ENCODE measurements around the gene XRN1. TPM values are rescaled to one million over a fixed set of nuclear protein-coding genes. Genes with fewer than 3 reads are reported as not detected.
"Not testable (repeated sequence)": the region's sequence is repeated elsewhere in the genome, so short reads cannot be mapped to it uniquely, and the experiment has no call there.

XRN1 gene
- total RNA-seq, 6 donors from 2014 or later = 34.1 to 60.5 (median 38.4) TPM

- Histone ChIP-seq H3K27ac (peak overlapping the region; percentile 97 to 99 (median 98)), H3K4me3 (peak overlapping the region; percentile 66 to 87 (median 72)), H3K9me3 (no peaks in the 10 kb centered on the region), H3K4me1 (peaks cover 27 to 46% (median 28%) of the 10 kb centered on the region in 4 donors), H3K36me3 (peaks cover 0 to 4% (median 3%) of the 10 kb centered on the region in 4 donors), H3K27me3 (no peaks in the 10 kb centered on the region)
- peak; percentile 53 to 83 for DNase-seq
- no peak for TF ChIP-seq EP300 (IDR thresholded peaks at IDR 0.05)
- TF ChIP-seq POLR2AphosphoS5 (IDR thresholded peaks at IDR 0.05) = no peak
- no peak for TF ChIP-seq POLR2A (IDR thresholded peaks at IDR 0.05)
- no peak for TF ChIP-seq CTCF (IDR thresholded peaks at IDR 0.05)
- peak; percentile 69 to 75 for ATAC-seq (ENCODE audit: low FRiP score in 2 of 2)
- 0% methylated on average over 32 to 35 of the region's 35 CpGs for WGBS, 2 donors
Observed at GRCh38 chr3:142447301-142447851, 461 bp downstream of the XRN1 start.

- H3K27ac ChIP-seq = peak overlapping the region in 1 of 4 donors; percentile 98
- WGBS, 2 donors = 53 to 65% methylated on average over 6 of the region's 6 CpGs
- ATAC-seq (ENCODE audit: low FRiP score in 2 of 2) = no peak
Observed at GRCh38 chr3:142445816-142446254, 2.0 kb downstream of the XRN1 start.

GRCh38 chr3:142444343-142444742 is 3.5 kb downstream of the XRN1 start:
- Histone ChIP-seq H3K27ac (no peak overlapping the region), H3K4me3 (no peak overlapping the region), H3K4me1 (peaks cover 27 to 52% (median 29%) of the 10 kb centered on the region in 4 donors), H3K36me3 (no peaks in the 10 kb centered on the region), H3K27me3 (no peaks in the 10 kb centered on the region), H3K9me3 (no peaks in the 10 kb centered on the region)
- DNase-seq (no peak), ATAC-seq (ENCODE audit: low FRiP score in 2 of 2) (no peak)
- TF ChIP-seq POLR2A (IDR thresholded peaks at IDR 0.05) (no peak), POLR2AphosphoS5 (IDR thresholded peaks at IDR 0.05) (no peak), CTCF (IDR thresholded peaks at IDR 0.05) (no peak), EP300 (IDR thresholded peaks at IDR 0.05) (no peak)
- WGBS, 2 donors = 88 to 94% methylated on average over 11 of the region's 11 CpGs

More at GRCh38 chr3:142445816-142446254, 2.0 kb downstream of the XRN1 start:
- Histone ChIP-seq H3K4me3 (peak overlapping the region in 2 of 4 donors; percentile 72 to 87), H3K36me3 (peaks cover 0 to 2% (median under 1%) of the 10 kb centered on the region in 4 donors), H3K9me3 (no peaks in the 10 kb centered on the region), H3K4me1 (peaks cover 27 to 46% (median 29%) of the 10 kb centered on the region in 4 donors), H3K27me3 (no peaks in the 10 kb centered on the region)
- TF ChIP-seq POLR2AphosphoS5 (IDR thresholded peaks at IDR 0.05) (no peak), CTCF (IDR thresholded peaks at IDR 0.05) (no peak), EP300 (IDR thresholded peaks at IDR 0.05) (no peak), POLR2A (IDR thresholded peaks at IDR 0.05) (no peak)
- DNase-seq = no peak

- H3K9me3 ChIP-seq; H3K27me3 ChIP-seq; H3K27ac ChIP-seq; DNase-seq; H3K4me3 ChIP-seq; ATAC-seq (ENCODE audit: low FRiP score in 2 of 2); H3K36me3 ChIP-seq: not testable (repeated sequence)
- WGBS, 2 donors = 97% methylated on average over 12 of the region's 12 CpGs
- H3K4me1 ChIP-seq = peaks cover 22 to 48% (median 26%) of the 10 kb centered on the region in 4 donors
Observed at GRCh38 chr3:142443060-142443459, 4.8 kb downstream of the XRN1 start.

GRCh38 chr3:142439499-142440220 is 8.2 kb downstream of the XRN1 start:
- not testable (repeated sequence) for H3K4me3 ChIP-seq; H3K9me3 ChIP-seq; ATAC-seq (ENCODE audit: low FRiP score in 2 of 2); H3K27me3 ChIP-seq; H3K36me3 ChIP-seq; H3K27ac ChIP-seq
- DNase-seq = peak in 1 of 2 donors; percentile 14
- 93 to 95% methylated on average over 15 of the region's 15 CpGs for WGBS, 2 donors
- H3K4me1 ChIP-seq = peaks cover 6 to 26% (median 10%) of the 10 kb centered on the region in 4 donors

- peaks cover 0 to 11% (median 4%) of the 10 kb centered on the region in 4 donors for H3K4me1 ChIP-seq
- not testable (repeated sequence) for ATAC-seq (ENCODE audit: low FRiP score in 2 of 2); H3K4me3 ChIP-seq; H3K27ac ChIP-seq; H3K9me3 ChIP-seq; H3K27me3 ChIP-seq; H3K36me3 ChIP-seq; DNase-seq
- 95 to 97% methylated on average over 11 of the region's 11 CpGs for WGBS, 2 donors
Observed at GRCh38 chr3:142438096-142438495, 9.7 kb downstream of the XRN1 start.
